ENCODE measurements around the gene DMD.

DNA sequence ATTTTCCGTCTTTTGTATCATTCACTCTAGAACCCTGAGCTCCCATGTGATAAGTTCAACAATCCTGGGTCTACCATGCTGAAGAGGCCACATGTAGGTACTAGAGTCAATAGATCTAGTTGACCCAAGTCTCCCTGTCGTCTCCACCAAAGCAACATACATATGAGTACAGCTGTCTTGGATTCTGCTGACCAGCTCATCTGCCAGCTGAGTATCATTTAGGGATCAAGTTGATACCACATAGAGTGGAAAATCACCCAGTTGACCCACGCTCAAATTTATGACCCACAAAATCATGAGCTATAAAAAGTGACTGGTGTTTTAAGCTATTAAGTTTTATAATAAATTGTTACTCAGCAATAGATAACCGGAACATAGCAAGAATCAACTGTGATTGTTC, 61.8 kb downstream of the DMD start:
- TF ChIP-seq, protein P1, sequence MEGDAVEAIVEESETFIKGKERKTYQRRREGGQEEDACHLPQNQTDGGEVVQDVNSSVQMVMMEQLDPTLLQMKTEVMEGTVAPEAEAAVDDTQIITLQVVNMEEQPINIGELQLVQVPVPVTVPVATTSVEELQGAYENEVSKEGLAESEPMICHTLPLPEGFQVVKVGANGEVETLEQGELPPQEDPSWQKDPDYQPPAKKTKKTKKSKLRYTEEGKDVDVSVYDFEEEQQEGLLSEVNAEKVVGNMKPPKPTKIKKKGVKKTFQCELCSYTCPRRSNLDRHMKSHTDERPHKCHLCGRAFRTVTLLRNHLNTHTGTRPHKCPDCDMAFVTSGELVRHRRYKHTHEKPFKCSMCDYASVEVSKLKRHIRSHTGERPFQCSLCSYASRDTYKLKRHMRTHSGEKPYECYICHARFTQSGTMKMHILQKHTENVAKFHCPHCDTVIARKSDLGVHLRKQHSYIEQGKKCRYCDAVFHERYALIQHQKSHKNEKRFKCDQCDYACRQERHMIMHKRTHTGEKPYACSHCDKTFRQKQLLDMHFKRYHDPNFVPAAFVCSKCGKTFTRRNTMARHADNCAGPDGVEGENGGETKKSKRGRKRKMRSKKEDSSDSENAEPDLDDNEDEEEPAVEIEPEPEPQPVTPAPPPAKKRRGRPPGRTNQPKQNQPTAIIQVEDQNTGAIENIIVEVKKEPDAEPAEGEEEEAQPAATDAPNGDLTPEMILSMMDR (IDR thresholded peaks at IDR 0.05), result no peak
- TF ChIP-seq POLR2AphosphoS5 (IDR thresholded peaks at IDR 0.05; ENCODE audit: low read depth, low read length), result no peak
- no peak for TF ChIP-seq TCF7L2 (IDR thresholded peaks at IDR 0.05; ENCODE audit: low read depth, low read length)
- no peak for TF ChIP-seq SIN3A (IDR thresholded peaks at IDR 0.05; ENCODE audit: borderline replicate concordance, insufficient read depth, low read depth, low read length)
- TF ChIP-seq, protein P2, sequence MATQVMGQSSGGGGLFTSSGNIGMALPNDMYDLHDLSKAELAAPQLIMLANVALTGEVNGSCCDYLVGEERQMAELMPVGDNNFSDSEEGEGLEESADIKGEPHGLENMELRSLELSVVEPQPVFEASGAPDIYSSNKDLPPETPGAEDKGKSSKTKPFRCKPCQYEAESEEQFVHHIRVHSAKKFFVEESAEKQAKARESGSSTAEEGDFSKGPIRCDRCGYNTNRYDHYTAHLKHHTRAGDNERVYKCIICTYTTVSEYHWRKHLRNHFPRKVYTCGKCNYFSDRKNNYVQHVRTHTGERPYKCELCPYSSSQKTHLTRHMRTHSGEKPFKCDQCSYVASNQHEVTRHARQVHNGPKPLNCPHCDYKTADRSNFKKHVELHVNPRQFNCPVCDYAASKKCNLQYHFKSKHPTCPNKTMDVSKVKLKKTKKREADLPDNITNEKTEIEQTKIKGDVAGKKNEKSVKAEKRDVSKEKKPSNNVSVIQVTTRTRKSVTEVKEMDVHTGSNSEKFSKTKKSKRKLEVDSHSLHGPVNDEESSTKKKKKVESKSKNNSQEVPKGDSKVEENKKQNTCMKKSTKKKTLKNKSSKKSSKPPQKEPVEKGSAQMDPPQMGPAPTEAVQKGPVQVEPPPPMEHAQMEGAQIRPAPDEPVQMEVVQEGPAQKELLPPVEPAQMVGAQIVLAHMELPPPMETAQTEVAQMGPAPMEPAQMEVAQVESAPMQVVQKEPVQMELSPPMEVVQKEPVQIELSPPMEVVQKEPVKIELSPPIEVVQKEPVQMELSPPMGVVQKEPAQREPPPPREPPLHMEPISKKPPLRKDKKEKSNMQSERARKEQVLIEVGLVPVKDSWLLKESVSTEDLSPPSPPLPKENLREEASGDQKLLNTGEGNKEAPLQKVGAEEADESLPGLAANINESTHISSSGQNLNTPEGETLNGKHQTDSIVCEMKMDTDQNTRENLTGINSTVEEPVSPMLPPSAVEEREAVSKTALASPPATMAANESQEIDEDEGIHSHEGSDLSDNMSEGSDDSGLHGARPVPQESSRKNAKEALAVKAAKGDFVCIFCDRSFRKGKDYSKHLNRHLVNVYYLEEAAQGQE (IDR thresholded peaks at IDR 0.05; ENCODE audit: insufficient read depth in 1 of 2, low read depth in 2 of 2, low read length in 1 of 2), result no peak

Data from Panc1 (cell line).